Hematopoietic multipotent progenitor cell treated with erythropoietin and hydrocortisone succinate and interleukin-3 and kit ligand, for 6 days (in vitro differentiated cells): ENCODE results near the gene SAAL1.
"Not testable (repeated sequence)": the region's sequence is repeated elsewhere in the genome, so short reads cannot be mapped to it uniquely, and the experiment has no call there.

Source experiments
- DNase-seq: peaks from one replicate; pipeline ENCODE4 v3.0.0-alpha.2; 2015

The SAAL1 gene, protein sequence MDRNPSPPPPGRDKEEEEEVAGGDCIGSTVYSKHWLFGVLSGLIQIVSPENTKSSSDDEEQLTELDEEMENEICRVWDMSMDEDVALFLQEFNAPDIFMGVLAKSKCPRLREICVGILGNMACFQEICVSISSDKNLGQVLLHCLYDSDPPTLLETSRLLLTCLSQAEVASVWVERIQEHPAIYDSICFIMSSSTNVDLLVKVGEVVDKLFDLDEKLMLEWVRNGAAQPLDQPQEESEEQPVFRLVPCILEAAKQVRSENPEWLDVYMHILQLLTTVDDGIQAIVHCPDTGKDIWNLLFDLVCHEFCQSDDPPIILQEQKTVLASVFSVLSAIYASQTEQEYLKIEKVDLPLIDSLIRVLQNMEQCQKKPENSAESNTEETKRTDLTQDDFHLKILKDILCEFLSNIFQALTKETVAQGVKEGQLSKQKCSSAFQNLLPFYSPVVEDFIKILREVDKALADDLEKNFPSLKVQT

DNA sequence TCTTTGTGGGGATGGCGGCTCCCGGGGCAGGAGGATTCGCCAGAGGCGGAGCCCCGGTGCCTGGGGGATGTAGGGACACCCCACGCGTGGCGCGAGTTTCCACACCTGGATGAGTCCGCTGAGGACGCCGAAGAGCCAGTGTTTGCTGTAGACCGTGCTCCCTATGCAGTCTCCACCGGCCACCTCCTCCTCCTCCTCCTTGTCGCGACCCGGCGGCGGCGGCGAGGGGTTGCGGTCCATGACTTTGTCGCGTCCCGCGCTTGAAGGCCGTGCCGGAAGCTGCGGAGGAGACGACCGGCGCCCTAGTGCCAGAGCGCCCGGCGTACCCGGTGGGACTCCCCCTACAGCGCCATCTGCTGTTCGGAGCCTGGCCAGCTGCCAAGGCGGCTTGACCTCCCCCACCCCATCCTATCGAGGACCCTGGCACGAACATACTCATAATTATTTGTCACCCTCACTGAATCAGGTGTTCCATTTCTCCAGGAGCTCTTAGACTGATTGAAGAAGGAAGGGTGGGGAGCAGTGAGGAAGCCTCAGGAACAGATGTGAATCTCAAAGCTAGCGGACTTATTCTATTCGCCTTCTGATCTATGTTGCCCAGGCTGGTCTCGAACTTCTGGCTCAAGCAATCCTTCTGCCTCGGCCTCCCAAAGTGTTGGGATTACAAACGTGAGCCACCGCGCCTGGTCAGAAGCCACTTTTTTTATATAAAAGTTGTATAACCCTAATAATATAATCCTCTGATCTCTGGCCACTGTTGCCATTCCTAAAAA, at the start of gene SAAL1:
SAAL1 (minus strand) TSS at position 281 of the 773 bp plus-strand sequence; CDS start at position 240, 41 bp downstream.
- peak; percentile 93 for DNase-seq

DNA sequence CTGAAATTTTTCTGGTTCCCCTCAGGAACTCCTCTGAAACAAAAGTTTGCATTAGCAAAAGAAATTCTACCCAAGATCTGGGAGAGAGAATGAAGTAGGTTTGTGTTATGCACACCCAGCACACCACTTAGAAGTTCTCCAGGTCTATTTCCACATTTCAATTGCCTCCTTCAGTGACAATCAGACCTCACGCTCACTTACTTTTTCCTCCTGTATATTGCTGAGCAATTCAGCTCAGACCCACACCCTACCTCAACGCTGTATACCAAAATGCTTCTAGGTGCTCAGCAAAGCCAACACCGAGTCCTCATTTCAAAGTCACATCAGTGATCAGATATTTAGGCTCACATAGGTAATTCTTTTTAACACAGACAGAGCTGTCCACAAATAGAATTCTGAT, 45.7 kb upstream of the SAAL1 start:
- no peak for DNase-seq

DNA sequence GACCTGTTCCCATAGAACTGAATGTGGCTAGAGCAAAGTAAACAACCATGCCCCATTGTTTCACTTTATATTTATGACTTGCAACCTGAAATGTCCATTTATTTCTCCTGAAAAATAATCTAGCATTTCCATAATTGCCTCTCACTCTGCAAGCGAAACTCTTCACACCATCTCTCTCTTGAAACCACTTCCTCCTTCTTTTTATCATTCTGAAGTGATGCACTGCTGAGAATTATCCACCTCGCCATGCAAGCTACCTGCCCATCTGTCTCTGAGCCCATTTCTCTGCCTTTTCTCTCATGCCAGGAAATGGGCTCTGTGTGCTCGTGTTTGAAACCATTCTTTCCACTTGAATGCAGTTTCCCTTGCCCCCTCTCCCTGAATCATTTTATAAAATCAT, 40.0 kb upstream of the SAAL1 start:
- DNase-seq, result no peak

DNA sequence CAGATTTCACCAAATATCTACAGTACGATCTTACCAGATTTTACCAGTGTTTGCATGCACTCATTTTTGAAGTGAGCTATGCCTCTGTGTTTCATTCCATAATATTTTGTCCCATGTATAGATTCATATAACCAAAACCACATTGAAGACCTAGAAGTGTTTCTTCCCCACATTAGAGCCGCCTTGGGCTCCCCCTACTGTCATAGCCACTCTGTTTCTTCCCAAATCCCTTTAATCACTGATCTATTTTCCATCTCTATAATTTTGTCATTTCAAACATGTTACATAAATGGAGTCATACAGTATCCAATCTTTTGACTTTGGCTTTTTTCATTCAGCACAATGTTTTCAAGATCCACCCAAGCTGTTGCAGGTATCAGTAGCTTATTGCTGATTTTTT, 39.1 kb upstream of the SAAL1 start:
- DNase-seq, result peak; percentile 15

DNA sequence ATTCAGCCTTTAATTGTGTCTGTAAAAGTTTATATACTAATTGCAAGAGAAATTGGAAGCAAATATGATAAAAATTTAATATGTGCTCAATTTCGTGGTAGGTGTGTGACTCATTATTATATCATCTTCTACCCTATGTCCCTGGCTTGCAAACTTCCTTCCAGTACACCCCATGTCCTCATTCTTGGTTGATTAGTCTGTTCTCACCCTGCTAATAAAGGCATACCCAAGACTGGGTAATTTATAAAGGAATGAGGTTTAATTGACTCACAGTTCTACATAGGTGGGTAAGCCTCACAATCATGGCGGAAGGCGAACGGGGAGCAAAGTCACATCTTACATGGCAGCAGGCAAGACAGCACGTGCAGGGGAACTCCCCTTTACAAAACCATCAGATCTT, 38.4 kb upstream of the SAAL1 start:
- no peak for DNase-seq

DNA sequence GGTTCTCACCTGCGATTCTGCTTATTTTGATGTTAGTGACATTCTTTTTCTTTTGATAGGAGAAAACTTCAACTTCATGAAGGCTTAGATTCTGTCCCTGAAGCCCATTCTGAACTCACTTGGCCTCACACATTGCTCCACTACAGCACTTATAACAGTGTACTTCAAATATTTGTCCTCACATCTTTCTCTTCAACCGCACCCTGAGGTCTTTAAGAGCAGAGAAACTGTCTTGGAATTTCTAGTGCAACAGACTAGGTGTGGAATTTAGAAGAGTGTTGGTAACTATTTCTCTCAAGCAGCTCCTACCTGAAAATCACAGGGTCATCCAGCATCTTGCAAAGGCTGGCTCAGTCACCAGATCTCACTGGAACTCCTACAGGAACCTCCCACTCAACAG, 34.3 kb upstream of the SAAL1 start:
- no peak for DNase-seq

DNA sequence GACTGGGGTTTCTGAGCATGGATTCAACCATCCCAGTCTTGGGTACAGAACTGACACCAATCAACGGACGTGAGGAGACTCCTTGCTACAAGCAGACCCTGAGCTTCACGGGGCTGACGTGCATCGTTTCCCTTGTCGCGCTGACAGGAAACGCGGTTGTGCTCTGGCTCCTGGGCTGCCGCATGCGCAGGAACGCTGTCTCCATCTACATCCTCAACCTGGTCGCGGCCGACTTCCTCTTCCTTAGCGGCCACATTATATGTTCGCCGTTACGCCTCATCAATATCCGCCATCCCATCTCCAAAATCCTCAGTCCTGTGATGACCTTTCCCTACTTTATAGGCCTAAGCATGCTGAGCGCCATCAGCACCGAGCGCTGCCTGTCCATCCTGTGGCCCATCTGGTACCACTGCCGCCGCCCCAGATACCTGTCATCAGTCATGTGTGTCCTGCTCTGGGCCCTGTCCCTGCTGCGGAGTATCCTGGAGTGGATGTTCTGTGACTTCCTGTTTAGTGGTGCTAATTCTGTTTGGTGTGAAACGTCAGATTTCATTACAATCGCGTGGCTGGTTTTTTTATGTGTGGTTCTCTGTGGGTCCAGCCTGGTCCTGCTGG, 31.4 kb upstream of the SAAL1 start:
- no peak for DNase-seq

DNA sequence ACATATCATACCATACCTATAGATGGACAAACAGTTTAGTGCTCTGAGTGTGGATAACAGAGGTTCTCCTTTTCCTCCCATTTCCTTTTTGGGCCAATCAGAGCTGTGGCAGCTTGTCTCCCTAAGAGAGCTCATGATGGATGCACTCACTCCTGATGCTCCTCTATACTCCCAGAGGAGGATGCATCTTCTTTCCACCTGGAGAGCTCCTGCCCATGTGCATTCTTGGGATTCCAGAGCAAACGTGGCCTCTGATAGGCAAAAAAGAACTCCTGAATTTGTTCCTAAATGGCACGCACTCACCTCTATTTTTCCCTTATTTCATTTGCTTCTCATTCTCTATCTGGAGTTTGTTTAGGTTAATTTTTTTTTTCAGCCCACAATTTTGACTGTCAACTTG, 29.4 kb upstream of the SAAL1 start:
- no peak for DNase-seq

DNA sequence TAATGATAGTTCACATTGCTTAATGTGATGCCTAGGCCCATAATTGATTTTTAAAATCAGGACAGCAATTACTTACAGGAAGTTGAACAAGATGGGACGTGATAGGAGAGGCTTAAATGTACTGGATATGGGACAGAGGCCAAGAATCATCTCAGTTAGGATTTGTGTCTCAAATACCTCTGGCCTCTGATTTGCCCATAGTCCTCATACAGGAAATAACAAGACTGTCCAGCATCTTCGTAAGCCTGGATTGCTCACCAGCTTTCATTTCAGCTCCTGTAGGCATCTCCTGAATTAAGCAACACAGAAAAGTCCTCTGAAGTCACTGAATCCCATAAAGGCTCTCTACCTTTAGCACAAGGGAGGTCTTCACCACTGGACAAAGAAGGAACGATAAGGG, 26.5 kb upstream of the SAAL1 start, which contains the start of gene MRGPRX3:
MRGPRX3 (plus strand) TSS at position 231 of the 400 bp plus-strand sequence. CDS start 4,632 bp downstream, outside the sequence.
- no peak for DNase-seq

DNA sequence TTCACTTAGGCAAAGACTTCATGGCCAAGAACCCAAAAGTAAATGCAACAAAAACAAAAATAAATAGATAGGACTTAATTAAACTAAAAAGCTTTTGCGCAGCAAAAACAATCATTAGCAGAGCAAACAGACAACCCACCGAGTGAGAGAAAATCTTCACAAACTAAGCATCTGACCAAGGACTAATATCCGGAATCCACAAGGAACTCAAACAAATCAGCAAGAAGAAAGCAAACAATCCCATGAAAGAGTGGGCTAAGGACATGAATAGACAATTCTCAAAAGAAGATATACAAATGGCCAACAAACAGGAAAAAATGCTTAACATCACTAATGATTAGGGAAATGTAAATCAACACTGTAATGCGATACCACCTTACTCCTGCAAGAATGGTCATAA, 25.2 kb upstream of the SAAL1 start:
- DNase-seq, result not testable (repeated sequence)

DNA sequence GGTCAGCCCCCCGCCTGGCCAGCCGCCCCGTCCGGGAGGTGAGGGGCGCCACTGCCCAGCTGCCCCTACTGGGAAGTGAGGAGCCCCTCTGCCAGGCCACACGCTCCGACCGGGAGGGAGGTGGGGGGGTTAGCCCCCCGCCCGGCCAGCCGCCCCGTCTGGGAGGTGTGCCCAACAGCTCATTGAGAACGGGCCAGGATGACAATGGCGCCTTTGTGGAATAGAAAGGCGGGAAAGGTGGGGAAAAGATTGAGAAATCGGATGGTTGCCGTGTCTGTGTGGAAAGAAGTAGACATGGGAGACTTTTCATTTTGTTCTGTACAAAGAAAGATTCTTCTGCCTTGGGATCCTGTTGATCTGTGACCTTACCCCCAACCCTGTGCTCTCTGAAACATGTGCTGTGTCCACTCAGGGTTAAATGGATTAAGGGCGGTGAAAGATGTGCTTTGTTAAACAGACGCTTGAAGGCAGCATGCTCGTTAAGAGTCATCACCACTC, 15.5 kb upstream of the SAAL1 start:
- not testable (repeated sequence) for DNase-seq

DNA sequence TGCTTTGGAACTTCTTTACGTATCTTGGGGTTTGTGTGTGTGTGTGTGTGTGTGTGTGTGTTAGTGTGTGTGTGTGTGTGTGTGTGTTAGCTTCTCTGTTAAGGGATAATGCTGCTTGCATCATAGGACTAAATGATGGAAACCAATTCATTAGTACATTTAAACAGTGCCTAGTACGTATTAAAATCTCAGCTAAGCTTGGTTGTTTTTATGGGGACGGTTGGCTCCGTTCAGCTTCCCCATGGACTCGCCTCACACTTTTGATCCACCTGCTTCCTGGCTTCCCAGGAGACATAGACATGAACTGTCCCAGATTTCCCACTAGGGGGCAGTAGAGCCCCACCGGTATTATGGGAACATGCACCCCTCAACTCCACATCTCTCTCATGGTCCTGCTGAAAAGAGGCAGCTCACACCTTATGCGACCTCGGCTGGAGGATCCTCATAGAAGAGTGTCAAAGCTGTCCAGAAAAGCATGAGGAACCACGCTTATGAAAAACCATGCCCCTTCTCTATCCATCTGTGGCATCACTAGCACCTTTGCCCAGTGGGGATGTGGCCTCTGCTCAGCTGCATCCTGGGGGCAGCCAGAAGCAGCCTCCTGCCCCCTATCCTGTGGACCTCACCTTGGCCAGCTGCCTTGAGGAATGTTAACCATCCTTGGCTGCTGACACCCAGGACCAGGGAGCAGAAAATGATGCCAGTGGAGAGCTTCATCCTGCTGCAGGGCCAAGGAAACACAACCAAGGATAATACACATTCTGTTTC, 9.7 kb upstream of the SAAL1 start:
- DNase-seq, result peak; percentile 82

DNA sequence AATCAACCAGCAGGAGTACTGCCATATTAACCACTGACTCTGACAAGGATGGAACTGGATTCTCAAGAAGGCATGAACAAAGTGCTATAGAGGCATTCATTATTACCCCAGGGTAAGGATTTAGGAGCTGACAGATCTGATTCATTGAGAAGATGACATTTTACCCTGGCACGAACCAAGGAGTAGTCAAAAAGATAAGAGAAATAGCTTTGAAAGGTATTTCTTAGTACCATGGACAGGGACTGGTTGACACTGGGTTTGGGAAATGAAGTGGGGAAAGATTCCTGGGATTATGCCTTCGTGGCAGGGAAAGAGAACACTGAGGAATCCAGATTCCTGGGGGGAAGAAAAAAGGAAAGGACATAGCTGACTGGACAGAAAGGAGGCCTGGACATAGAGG, 5.1 kb upstream of the SAAL1 start:
- peak; percentile 13 for DNase-seq

DNA sequence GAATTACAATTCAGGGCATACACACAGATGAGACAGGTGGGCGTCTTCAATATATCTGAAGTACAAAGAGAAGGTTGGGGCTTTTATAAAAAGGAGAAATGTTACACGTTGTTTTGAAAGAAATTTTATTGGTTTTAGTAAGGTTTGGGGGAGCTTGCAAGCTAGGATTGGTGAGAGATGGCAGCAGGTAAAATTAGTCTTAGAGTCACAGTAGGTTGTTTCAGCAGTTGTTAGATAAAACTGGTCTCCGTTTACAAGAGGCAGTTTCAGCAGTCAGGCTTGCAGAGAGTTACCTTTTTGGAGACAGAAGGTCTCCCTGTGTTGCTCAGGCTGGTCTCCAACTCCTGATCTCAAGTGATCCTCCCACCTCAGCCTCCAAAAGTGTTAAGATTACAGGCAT, 2.4 kb upstream of the SAAL1 start:
- DNase-seq, result no peak

DNA sequence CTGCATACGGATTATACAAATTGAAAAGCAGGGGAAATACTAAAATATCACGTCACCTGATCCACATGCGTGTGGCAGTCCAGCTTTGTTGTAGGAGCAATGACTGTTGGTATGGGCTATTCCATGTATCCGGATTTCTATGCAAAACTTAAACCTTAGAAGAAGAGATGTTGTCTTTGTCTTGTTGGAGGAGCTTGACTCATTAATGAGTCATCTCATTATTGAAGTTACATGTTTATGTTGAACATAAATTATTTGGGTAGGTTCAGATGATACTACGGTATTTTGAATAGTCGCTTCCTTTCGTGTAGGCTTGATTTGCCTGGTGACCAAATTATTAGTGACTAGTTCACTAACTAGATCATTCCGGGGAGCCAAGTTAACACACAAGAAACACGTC, 806 bp upstream of the SAAL1 start:
- no peak for DNase-seq

DNA sequence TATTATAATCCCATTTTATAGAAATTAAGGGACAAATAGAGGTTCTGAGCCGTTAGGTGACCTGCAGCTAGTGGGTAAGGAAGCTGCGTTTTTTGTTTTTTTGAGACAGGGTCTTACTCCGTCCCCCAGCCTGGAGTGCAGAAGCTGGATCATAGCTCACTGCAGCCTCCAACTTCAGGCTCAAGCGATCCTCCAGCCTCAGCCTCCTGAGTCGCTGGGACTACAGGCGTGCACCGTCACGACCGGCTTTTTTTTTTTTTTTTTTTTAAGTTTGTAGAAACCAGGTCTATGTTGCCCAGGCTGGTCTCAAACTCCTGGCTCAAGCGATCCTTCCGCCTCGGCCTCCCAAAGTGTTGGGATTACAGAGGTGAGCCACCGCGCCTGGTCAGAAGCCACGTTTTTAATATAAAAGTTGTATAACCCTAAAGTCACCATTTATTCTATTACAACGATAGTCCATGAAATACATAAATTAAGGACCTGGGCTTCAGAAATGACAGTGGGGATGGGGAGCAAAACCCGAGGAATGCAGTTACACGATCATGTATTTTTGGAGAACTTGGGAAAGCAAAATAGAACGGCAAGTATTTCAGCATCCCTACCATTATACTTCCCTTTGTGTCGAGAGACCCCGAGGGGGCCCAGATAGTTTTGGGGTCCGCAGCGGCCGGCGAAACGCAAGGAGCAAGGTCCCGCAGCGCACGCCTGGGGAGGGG, 638 bp downstream of the SAAL1 start:
- DNase-seq, result peak; percentile 12

DNA sequence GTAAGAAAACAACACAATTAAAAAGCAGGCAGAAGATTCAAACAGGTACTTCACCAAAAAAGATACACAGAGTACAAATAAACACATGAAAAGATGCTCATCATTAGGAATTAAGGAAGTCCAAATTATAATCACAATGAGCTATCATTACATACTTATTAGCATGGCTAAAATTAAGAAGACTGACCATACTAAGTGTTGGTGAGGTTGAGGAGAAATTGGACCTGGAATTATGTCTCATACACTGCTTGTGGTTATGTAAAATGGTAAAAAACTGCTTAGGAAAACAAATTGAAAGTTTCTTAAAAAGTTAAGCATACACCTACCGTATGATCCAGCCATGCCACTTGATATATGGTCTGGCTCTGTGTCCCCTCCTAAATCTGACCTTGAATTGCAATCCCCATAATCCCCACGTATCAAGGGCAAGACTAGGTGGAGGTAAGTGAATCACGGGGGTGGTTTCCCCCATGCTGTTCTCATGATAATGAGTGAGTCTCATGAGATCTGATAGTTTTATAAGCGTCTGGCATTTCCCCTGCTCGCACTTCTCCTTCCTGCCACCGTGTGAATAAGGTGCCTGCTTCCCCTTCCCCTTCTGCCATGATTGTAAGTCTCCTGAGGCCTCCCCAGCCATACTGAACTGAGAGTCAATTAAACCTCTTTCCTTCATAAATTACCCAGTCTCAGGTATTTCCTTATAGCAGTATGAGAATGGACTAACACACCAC, 4.8 kb downstream of the SAAL1 start:
- DNase-seq, result no peak

DNA sequence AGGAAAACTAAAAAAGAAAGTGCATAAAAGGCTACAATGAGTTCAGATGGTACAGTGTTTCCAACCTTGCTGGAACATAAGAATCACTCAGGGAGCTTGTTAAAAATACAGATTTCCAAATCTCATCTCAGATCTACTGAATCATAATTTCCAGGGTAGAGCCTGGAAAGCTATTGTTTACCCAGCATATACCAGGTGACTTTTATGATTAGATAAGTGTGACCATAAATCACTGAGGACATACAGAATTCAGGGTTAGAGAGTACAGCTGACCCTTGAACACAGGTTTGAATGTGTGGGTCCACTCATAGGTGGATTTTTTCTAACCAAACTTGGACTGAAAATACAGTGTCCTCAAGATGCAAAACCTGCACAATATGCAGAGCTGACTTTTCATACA, 11.9 kb downstream of the SAAL1 start:
- DNase-seq, result no peak

DNA sequence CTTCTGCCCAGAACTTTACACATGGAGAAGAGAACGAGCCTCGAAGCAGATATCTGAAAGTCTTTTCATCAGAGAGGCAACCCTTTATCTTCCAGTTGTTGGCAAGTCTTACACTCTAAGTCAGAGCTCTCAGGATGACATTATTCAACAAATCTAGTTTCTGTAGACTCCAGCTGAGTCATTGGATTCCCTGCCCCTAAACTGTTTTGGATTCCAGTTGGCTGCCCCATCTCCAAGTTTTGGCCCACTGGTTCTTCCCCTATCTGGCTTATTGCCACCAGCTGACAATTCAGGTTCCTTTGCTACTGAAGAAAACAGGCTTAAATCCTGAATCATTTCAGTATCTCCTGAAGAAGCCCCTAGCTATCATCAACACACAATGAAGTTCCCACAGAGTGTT, 14.2 kb downstream of the SAAL1 start:
- DNase-seq, result no peak

DNA sequence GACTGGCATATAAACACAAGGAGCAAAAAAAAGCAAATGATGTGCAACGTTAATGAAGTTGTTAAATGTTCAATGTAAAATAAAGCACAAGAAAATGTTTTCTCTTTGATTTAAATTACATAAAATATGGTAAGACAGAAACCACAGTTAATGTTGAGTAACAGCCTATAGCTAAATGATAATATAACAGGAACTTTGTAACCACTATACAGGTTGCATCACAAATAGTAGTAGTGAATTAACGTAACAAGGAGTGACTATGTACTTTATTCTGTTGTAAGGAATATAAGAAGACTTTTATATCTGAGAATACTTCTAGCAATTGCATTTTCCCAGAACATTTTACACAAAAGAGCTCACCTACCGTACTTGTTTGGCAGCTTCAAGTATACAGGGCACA, 16.9 kb downstream of the SAAL1 start:
- DNase-seq, result peak; percentile 69

DNA sequence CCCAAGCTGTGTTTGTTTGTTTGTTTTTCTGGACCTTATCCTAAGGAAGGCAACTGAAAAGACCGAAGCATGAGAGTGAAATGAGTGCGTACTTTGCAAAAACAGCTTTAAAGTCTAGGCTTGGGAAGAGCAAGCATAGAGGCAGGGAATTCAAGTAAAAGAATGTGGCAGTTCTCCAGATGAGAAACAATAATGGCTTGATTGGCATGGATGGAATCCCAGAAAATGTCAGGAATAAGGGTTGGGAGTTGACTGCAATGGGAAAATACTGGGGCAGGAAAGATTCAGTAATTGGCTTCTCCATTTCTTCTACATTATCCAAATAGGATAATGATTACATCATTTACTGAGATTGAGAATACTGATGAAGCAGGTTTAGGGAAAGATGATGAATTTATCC, 17.5 kb downstream of the SAAL1 start:
- no peak for DNase-seq
